Ovary (tissue), 9 donors: Measurements from ENCODE around the gene CNTNAP5. TPM values are rescaled to one million over a fixed set of nuclear protein-coding genes. Genes with fewer than 3 reads are reported as not detected.

Experiments
- DNase-seq, 5 donors: peaks; one replicate each; pipeline ENCODE4 v3.0.0-alpha.2; 2019 to 2020
- H3K27ac ChIP-seq, 2 donors: fragments of 200-600 bp; one replicate each; pipeline versions ENCODE4 v1.5.1 to v1.8.0; 2019 to 2022
- H3K27me3 ChIP-seq: fragments of 200-600 bp; one replicate; pipeline ENCODE4 v1.8.0; 2022
- H3K36me3 ChIP-seq: fragments of 200-600 bp; sonication (generic); one replicate; pipeline ENCODE4 v1.5.1; 2019
- H3K4me1 ChIP-seq: one replicate; pipeline ENCODE4 v1.8.1; 2013; ENCODE audit warnings: mild to moderate bottlenecking, moderate library complexity; ENCODE audit not compliant: insufficient read depth
- H3K4me3 ChIP-seq: fragments of 200-600 bp; sonication (generic); one replicate; pipeline ENCODE4 v1.5.1; 2017
- H3K9me3 ChIP-seq, 2 donors: fragments of 200-600 bp in 1 of 2; sonication (generic) in 1 of 2; one replicate each; pipeline versions ENCODE4 v1.5.1 to v1.8.1; 2013 to 2019; ENCODE audit warnings: mild to moderate bottlenecking in 1 of 2, moderate library complexity in 1 of 2
- EP300 ChIP-seq: sonication (generic); formaldehyde crosslinking; IDR thresholded peaks from one replicate; pipeline ENCODE4 v1.6.1; 2017; ENCODE audit warnings: antibody characterized with exemption
- POLR2A ChIP-seq: fragments of 450-650 bp; IDR thresholded peaks from one replicate; pipeline ENCODE4 v1.6.1; 2017; ENCODE audit warnings: antibody characterized with exemption, mild to moderate bottlenecking, moderate library complexity
- WGBS, 3 donors: extraction: QIAGEN DNeasy Blood & Tissue Kit in 1 of 3; methylation state at CpG; one replicate each; pipeline versions ENCODE4 v1.1.5 to v1.1.7; 2013 to 2017; 5-methylcytosine and 5-hydroxymethylcytosine counted together
- intact Hi-C, 4 donors: fragments of 100-400 bp; cut with DNase I; formaldehyde crosslinking; loops; one replicate each; pipeline versions ENCODE4 v1.11.0 to v1.15.1; 2022 to 2023
- polyA plus RNA-seq, 2 donors: library from polyadenylated mRNA; stranded (reverse); fragments of 200-250 nt in 1 of 2; fragments of 350-450 nt in 1 of 2; fragmentation: Illumina TruSeq in 1 of 2; extraction: RNeasy Lipid Tissue Mini Kit (QIAGEN cat#74804) in 1 of 2; gene quantifications; one replicate each; pipeline ENCODE4 v1.2.3, GENCODE V29; 2013 to 2014
- total RNA-seq, 7 donors: library from RNA; depleted of rRNA in 2 of 7; stranded (reverse); fragments of >200 nt in 2 of 7; fragmentation: NEBNext Ultra II Directional in 3 of 7; extraction: Animal tissue kit (Norgen Biotek cat#: 25700) in 3 of 7; gene quantifications; one replicate each; pipeline versions ENCODE4 v1.1.0 to v1.2.4, GENCODE V29; 2016 to 2023
- TF ChIP-seq, protein P1 (sequence below), 3 donors: fragments of 450-650 bp in 2 of 3; fragments of 200-600 bp in 1 of 3; IDR thresholded peaks; one replicate each; pipeline versions ENCODE4 v1.5.1 to v1.8.0; 2016 to 2022; ENCODE audit warnings: antibody characterized with exemption in 3 of 3, mild to moderate bottlenecking in 1 of 3
- donor health status: DM: no; HTN: no; CAD: no; lungs with moderate emphysema.
- donor health status: DM: no; HTN: no; CAD: no.
- donor health status: Bipolar disorder and iron deficiency.
- donor health status: DM: yes; HTN: yes; CAD: no.
- donor health status: DM: no; HTN: no; CAD: no.
- donor health status: DM: yes; HTN: yes; CAD: no.

The CNTNAP5 gene
- total and polyA plus RNA-seq, 9 donors: not detected

DNA sequence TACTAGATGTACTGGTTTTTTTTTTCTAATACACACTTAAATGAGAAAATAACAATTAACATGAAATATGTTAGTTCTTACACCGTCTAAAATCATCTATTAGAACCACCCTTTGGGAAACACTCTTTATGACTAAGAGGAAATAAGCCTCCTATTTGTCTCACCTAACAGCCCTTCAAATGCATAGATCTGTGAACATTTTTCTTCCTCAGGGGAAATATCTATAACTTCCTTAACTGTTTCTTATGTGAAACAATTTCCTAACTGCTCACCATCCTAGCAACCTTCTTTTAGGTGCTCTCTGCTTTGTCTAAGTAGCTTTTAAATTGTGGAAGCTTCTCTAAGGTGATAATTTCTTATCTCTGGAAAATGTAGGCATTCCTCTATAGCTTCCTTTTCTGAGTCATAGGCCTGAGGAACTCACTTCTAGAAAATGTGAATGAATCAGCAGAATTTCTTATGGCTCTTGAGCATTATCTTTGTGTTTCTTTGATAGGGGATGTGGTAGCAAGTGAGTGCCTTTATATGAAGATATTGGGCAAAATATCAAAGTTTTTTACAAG, 56.1 kb downstream of the CNTNAP5 start:
- intact Hi-C loops: no loop called here
- WGBS, 3 donors: 0 to 47% (median 23%) methylated on average over 1 of the region's 1 CpG
- H3K4me3 ChIP-seq: no peak overlapping the region
- H3K27ac ChIP-seq: no peak overlapping the region
- no peak for TF ChIP-seq EP300
- TF ChIP-seq, protein P1, sequence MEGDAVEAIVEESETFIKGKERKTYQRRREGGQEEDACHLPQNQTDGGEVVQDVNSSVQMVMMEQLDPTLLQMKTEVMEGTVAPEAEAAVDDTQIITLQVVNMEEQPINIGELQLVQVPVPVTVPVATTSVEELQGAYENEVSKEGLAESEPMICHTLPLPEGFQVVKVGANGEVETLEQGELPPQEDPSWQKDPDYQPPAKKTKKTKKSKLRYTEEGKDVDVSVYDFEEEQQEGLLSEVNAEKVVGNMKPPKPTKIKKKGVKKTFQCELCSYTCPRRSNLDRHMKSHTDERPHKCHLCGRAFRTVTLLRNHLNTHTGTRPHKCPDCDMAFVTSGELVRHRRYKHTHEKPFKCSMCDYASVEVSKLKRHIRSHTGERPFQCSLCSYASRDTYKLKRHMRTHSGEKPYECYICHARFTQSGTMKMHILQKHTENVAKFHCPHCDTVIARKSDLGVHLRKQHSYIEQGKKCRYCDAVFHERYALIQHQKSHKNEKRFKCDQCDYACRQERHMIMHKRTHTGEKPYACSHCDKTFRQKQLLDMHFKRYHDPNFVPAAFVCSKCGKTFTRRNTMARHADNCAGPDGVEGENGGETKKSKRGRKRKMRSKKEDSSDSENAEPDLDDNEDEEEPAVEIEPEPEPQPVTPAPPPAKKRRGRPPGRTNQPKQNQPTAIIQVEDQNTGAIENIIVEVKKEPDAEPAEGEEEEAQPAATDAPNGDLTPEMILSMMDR (IDR thresholded peaks at IDR 0.05): no peak
- no peak for TF ChIP-seq POLR2A
- no peaks in the 10 kb centered on the region for H3K4me1 ChIP-seq
- H3K27me3 ChIP-seq: no peaks in the 10 kb centered on the region
- H3K36me3 ChIP-seq: no peaks in the 10 kb centered on the region
- no peaks in the 10 kb centered on the region for H3K9me3 ChIP-seq
- DNase-seq: no peak

DNA sequence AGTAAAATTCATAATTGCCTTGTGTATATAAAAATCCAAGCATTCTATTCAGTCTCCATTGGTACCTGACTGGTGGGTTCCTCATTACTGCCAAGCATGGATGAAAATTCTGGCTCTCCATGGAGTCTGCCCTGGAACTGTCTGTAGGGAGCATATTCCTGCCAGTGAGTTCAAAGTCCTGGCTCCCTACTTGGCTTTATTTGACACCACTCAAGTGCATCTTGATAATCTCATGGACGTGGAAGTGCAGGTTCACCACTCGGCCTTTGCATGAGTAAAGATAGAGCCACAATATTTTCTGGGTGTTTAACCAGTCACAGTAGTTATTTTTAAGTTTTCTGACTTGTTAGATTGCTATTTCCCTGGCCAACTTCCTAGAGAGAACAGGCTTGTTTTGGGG, 63.5 kb downstream of the CNTNAP5 start:
- intact Hi-C loops: no loop called here
- TF ChIP-seq, protein P1 (IDR thresholded peaks at IDR 0.05): no peak
- TF ChIP-seq EP300 (no peak), POLR2A (no peak)
- Histone ChIP-seq H3K4me3 (no peak overlapping the region), H3K27me3 (no peaks in the 10 kb centered on the region), H3K27ac (no peak overlapping the region), H3K4me1 (no peaks in the 10 kb centered on the region), H3K9me3 (no peaks in the 10 kb centered on the region), H3K36me3 (no peaks in the 10 kb centered on the region)
- DNase-seq: no peak
- WGBS, 3 donors: 42 to 72% (median 44%) methylated on average over 2 of the region's 2 CpGs

DNA sequence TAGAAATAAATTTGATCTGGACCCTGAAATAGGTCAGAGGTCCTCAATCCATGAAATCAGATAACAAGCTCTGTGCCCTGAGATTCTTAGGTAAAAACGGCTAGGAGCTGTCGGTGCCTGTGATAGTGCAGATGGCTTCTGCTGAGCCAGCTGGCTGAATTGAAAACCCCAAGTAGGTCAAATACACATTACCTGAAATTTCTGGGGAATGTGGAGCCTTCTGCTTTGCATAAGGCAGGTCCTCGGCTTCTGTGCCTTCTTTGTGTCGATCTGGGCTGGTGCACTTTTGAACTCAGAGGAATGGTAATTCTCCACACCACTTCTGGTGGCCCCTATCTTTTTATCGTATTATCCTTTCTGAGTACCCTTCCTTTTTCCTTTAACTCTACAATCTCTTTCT, 66.6 kb downstream of the CNTNAP5 start:
- H3K9me3 ChIP-seq: no peaks in the 10 kb centered on the region
- H3K4me1 ChIP-seq: no peaks in the 10 kb centered on the region
- intact Hi-C loops: no loop called here
- DNase-seq: no peak
- H3K36me3 ChIP-seq: no peaks in the 10 kb centered on the region
- no peak overlapping the region for H3K27ac ChIP-seq
- H3K4me3 ChIP-seq: no peak overlapping the region
- no peaks in the 10 kb centered on the region for H3K27me3 ChIP-seq
- TF ChIP-seq, protein P1 (IDR thresholded peaks at IDR 0.05): no peak
- TF ChIP-seq EP300: no peak
- no peak for TF ChIP-seq POLR2A
- WGBS, 3 donors: 54 to 65% (median 57%) methylated on average over 5 of the region's 5 CpGs

DNA sequence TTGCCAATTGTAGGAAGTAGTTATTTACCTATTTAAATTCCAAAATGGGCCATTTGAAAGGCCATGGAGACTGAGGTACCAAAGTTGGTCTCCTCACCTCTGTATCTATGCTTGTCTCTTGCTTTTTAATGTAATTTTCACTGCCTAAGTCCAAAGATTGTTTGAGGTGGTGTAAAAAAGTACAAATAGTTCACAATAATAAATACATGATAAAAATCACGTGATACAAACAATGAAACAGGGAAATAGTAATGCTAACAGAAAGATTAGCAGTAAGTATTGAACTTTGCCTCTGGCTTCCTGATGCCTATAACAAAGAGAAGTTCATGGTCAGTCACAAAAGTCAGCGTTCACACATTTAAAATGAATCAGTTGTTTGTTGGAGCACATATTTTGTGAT, 67.6 kb downstream of the CNTNAP5 start:
- no peaks in the 10 kb centered on the region for H3K27me3 ChIP-seq
- H3K27ac ChIP-seq: no peak overlapping the region
- H3K4me3 ChIP-seq: no peak overlapping the region
- 31 to 60% (median 46%) methylated on average over 2 of the region's 2 CpGs for WGBS, 3 donors
- intact Hi-C loops: no loop called here
- DNase-seq: no peak
- H3K4me1 ChIP-seq: no peaks in the 10 kb centered on the region
- H3K9me3 ChIP-seq: no peaks in the 10 kb centered on the region
- no peaks in the 10 kb centered on the region for H3K36me3 ChIP-seq
- TF ChIP-seq, protein P1 (IDR thresholded peaks at IDR 0.05): no peak
- no peak for TF ChIP-seq EP300
